A673 (cell line): Measurements from ENCODE around the gene SH3RF3. TPM values are rescaled to one million over a fixed set of nuclear protein-coding genes. Genes with fewer than 3 reads are reported as not detected.

Experiments
- BruUV-seq: library from RNA; stranded (reverse); fragments of 400-500 nt; replicated peaks from 2 replicates; lab custom pipeline; 2021; lab: Mats Ljungman, UMichigan
- CTCF ChIA-PET: fragments of 300-600 bp; sonication (Branson Sonifier 250); formaldehyde crosslinking; loops from one replicate; lab custom pipeline; 2022; ENCODE audit warnings: antibody characterized with exemption; lab: Charles Lee
- POLR2A ChIA-PET: fragments of 300-600 bp; sonication (Branson Sonifier 250); formaldehyde crosslinking; loops from one replicate; lab custom pipeline; 2022; ENCODE audit warnings: antibody characterized with exemption; ENCODE audit not compliant: low non-redundant PET; lab: Charles Lee
- DNase-seq: peaks from one replicate; pipeline ENCODE4 v3.0.0-alpha.2; 2015; ENCODE audit warnings: low spot score
- H3K27ac ChIP-seq: fragments of 200-600 bp; sonication (generic); 2 replicates; pipeline ENCODE4 v1.5.1; 2016; ENCODE audit warnings: mixed run types, low read depth, mild to moderate bottlenecking, mixed read lengths, antibody characterized with exemption, low read length; ENCODE audit not compliant: poor library complexity, severe bottlenecking
- H3K27me3 ChIP-seq: fragments of 200-600 bp; sonication (generic); replicated peaks from 2 replicates; pipeline ENCODE4 v1.6.1; 2017; ENCODE audit warnings: mixed run types, low read depth, mild to moderate bottlenecking, mixed read lengths, antibody characterized with exemption, low read length; ENCODE audit not compliant: insufficient read depth, poor library complexity
- H3K36me3 ChIP-seq: fragments of 200-600 bp; sonication (generic); 2 replicates; pipeline ENCODE4 v1.6.1; 2016; ENCODE audit warnings: mixed run types, mild to moderate bottlenecking, mixed read lengths, antibody characterized with exemption, low read length; ENCODE audit not compliant: insufficient read depth, poor library complexity, severe bottlenecking
- H3K4me1 ChIP-seq: fragments of 200-600 bp; sonication (generic); 2 replicates; pipeline ENCODE4 v1.6.1; 2017; ENCODE audit warnings: mixed run types, mild to moderate bottlenecking, mixed read lengths, antibody characterized with exemption, low read length; ENCODE audit not compliant: insufficient read depth, poor library complexity, severe bottlenecking
- H3K4me3 ChIP-seq: fragments of 200-600 bp; sonication (generic); 2 replicates; pipeline ENCODE4 v1.5.1; 2016; ENCODE audit warnings: low read depth, mixed run types, mild to moderate bottlenecking, mixed read lengths, low read length; ENCODE audit not compliant: poor library complexity, severe bottlenecking
- H3K9me3 ChIP-seq: fragments of 200-600 bp; sonication (generic); 2 replicates; pipeline ENCODE4 v1.6.1; 2016; ENCODE audit warnings: mixed run types, low read depth, mild to moderate bottlenecking, mixed read lengths, antibody characterized with exemption, low read length; ENCODE audit not compliant: poor library complexity, severe bottlenecking
- CTCF ChIP-seq: fragments of 300-800, 200-600 bp; sonication (generic); conservative IDR thresholded peaks from 2 replicates; pipeline ENCODE4 v1.5.1; 2017; ENCODE audit warnings: low read depth, mild to moderate bottlenecking, antibody characterized with exemption, low read length, moderate library complexity, mixed read lengths
- EZH2 ChIP-seq: fragments of 200-600 bp; sonication (generic); IDR thresholded peaks from 2 replicates; pipeline ENCODE4 v1.6.1; 2017; ENCODE audit warnings: borderline replicate concordance, low read depth, mild to moderate bottlenecking, mixed read lengths, antibody characterized with exemption, low read length; ENCODE audit not compliant: poor library complexity, severe bottlenecking
- intact Hi-C: fragments of 100-400 bp; cut with micrococcal nuclease; formaldehyde crosslinking; loops from one replicate; pipeline ENCODE4 v1.10.0; 2022; ENCODE audit not compliant: unreplicated experiment
- total RNA-seq: library from RNA; stranded (reverse); gene quantifications from 2 replicates; pipeline ENCODE4 v1.2.3, GENCODE V29; 2021

The SH3RF3 gene
- total RNA-seq, 1 experiment from 2014 or later, result 0.15 TPM

GRCh38 chr2:109392140-109392539, 263.1 kb downstream of the SH3RF3 start:
- BruUV-seq, result no TSS peak
- no peak overlapping the region for H3K27ac ChIP-seq
- TF ChIP-seq EZH2, result no peak
- no peak for TF ChIP-seq CTCF
- intact Hi-C loops, result no loop called here
- H3K4me3 ChIP-seq, result no peak overlapping the region
- no peaks in the 10 kb centered on the region for H3K36me3 ChIP-seq
- no peaks in the 10 kb centered on the region for H3K9me3 ChIP-seq
- H3K4me1 ChIP-seq, result no peaks in the 10 kb centered on the region
- no peaks in the 10 kb centered on the region for H3K27me3 ChIP-seq
- POLR2A ChIA-PET, result no interaction called here
- CTCF ChIA-PET, result no interaction called here
- DNase-seq, result no peak

GRCh38 chr2:109392816-109393661, 264.0 kb downstream of the SH3RF3 start:
- Histone ChIP-seq H3K9me3 (no peaks in the 10 kb centered on the region), H3K36me3 (no peaks in the 10 kb centered on the region), H3K27ac (no peak overlapping the region), H3K4me3 (no peak overlapping the region), H3K4me1 (no peaks in the 10 kb centered on the region), H3K27me3 (no peaks in the 10 kb centered on the region)
- DNase-seq, result no peak
- intact Hi-C loops, result no loop called here
- CTCF ChIA-PET, result no interaction called here
- no peak for TF ChIP-seq CTCF
- no peak for TF ChIP-seq EZH2
- BruUV-seq, result no TSS peak
- POLR2A ChIA-PET, result no interaction called here

- H3K4me3 ChIP-seq, result no peak overlapping the region
- no peak for TF ChIP-seq EZH2
- no peak for TF ChIP-seq CTCF
- ChIA-PET CTCF (no interaction called here), POLR2A (no interaction called here)
- H3K9me3 ChIP-seq, result no peaks in the 10 kb centered on the region
- no TSS peak for BruUV-seq
- no peaks in the 10 kb centered on the region for H3K36me3 ChIP-seq
- H3K4me1 ChIP-seq, result no peaks in the 10 kb centered on the region
- H3K27ac ChIP-seq, result no peak overlapping the region
- intact Hi-C loops, result no loop called here
- H3K27me3 ChIP-seq, result no peaks in the 10 kb centered on the region
- no peak for DNase-seq
These were observed 264.6 kb downstream of the SH3RF3 start for GRCh38 chr2:109393662-109393972.
